Left ventricle myocardium inferior (tissue), 1 donor: Measurements from ENCODE around the gene PCAT7. TPM values are rescaled to one million over a fixed set of nuclear protein-coding genes. Genes with fewer than 3 reads are reported as not detected.

ENCODE experiments used
- DNase-seq: peaks from one replicate; pipeline ENCODE4 v3.0.0-alpha.2; 2020
- H3K27ac ChIP-seq: fragments of 200-600 bp; replicated peaks from 2 replicates; pipeline ENCODE4 v1.8.0; 2021
- H3K27me3 ChIP-seq: fragments of 200-600 bp; 2 replicates; pipeline ENCODE4 v1.8.0; 2021; ENCODE audit warnings: low read depth
- H3K36me3 ChIP-seq: fragments of 200-600 bp; 2 replicates; pipeline ENCODE4 v1.8.0; 2021
- H3K4me1 ChIP-seq: fragments of 200-600 bp; 2 replicates; pipeline ENCODE4 v1.8.0; 2021
- H3K4me3 ChIP-seq: fragments of 200-600 bp; 2 replicates; pipeline ENCODE4 v1.8.0; 2021; ENCODE audit warnings: mild to moderate bottlenecking, moderate library complexity
- H3K9me3 ChIP-seq: fragments of 200-600 bp; replicated peaks from 2 replicates; pipeline ENCODE4 v1.8.0; 2021
- intact Hi-C: fragments of 100-400 bp; cut with micrococcal nuclease; formaldehyde crosslinking; loops from one replicate; pipeline ENCODE4 v1.11.0; 2022
- total RNA-seq: library from RNA; stranded (reverse); fragmentation: NEBNext Ultra II Directional; extraction: Animal tissue kit (Norgen Biotek cat#: 25700); gene quantifications from one replicate; pipeline ENCODE4 v1.2.1, GENCODE V29; 2021
- TF ChIP-seq, protein P1 (sequence below): fragments of 200-600 bp; IDR thresholded peaks from 2 replicates; pipeline ENCODE4 v1.8.0; 2021; ENCODE audit warnings: antibody characterized with exemption, mild to moderate bottlenecking, borderline replicate concordance
- donor health status: DM: no; HTN: yes; CAD: no; lungs with severe emphysema.

PCAT7 gene
- total RNA-seq, 1 donor from 2014 or later: not detected

GRCh38 chr9:94514722-94515121 is 40.2 kb upstream of the PCAT7 start:
- TF ChIP-seq, protein P1, sequence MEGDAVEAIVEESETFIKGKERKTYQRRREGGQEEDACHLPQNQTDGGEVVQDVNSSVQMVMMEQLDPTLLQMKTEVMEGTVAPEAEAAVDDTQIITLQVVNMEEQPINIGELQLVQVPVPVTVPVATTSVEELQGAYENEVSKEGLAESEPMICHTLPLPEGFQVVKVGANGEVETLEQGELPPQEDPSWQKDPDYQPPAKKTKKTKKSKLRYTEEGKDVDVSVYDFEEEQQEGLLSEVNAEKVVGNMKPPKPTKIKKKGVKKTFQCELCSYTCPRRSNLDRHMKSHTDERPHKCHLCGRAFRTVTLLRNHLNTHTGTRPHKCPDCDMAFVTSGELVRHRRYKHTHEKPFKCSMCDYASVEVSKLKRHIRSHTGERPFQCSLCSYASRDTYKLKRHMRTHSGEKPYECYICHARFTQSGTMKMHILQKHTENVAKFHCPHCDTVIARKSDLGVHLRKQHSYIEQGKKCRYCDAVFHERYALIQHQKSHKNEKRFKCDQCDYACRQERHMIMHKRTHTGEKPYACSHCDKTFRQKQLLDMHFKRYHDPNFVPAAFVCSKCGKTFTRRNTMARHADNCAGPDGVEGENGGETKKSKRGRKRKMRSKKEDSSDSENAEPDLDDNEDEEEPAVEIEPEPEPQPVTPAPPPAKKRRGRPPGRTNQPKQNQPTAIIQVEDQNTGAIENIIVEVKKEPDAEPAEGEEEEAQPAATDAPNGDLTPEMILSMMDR: no peak
- no peaks in the 10 kb centered on the region for H3K27me3 ChIP-seq
- H3K4me1 ChIP-seq: no peaks in the 10 kb centered on the region

DNA sequence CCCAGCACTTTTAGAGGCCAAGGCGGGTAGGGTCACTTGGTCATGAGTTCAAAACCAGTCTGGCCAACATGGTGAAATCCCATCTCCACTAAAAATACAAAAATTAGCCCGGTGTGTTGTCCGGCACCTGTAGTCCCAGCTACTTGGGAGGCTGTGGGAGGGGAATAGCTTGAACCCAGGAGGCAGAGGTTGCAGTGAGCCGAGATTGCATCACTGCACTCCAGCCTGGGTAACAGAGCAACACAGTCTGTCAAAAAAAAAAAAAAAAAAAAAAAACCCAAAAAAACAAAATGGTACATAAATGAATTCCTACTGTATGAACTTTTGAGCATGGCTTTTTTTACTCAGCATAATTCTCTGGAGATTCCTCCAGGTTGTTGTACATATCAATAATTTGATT is 37.6 kb upstream of the PCAT7 start:
- Histone ChIP-seq H3K4me1 (no peaks in the 10 kb centered on the region), H3K9me3 (no peaks in the 10 kb centered on the region), H3K4me3 (no peak overlapping the region), H3K36me3 (no peaks in the 10 kb centered on the region), H3K27ac (no peak overlapping the region), H3K27me3 (no peaks in the 10 kb centered on the region)
- intact Hi-C loops: no loop called here
- TF ChIP-seq, protein P1: no peak
- no peak for DNase-seq

More at GRCh38 chr9:94514722-94515121, 40.2 kb upstream of the PCAT7 start:
- no peak for DNase-seq
- Histone ChIP-seq H3K27ac (no peak overlapping the region), H3K36me3 (no peaks in the 10 kb centered on the region), H3K9me3 (no peaks in the 10 kb centered on the region), H3K4me3 (no peak overlapping the region)
- intact Hi-C loops: no loop called here

DNA sequence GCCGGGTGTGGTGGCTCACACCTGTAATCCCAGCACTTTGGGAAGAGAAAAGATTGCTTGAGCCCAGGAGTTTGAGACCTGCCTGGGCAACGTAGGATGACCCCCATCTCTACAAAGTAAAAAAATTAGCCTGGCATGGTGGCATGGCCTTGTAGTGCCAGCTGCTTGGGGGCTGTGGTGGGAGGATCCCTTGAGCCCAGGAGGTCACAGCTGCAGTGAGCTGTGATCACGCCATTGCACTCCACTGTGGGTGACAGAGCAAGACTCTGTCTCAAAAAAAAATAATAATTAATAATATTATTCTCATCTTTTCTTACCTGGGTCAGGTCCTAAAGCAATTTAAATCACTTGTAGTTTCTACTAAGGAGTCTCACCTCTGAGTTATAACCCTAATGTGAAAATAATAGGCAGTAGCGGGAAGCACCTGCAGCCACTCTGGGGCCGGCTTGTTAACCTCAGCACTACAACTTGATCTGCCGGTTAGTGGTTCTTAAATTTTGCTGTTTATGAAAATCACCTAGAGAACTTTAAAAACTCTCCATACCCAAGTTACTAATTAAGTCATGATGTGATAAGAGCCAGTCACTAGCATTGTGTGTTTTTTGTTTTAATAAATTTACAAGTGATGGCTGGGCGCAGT is 29.4 kb upstream of the PCAT7 start:
- no peak overlapping the region for H3K27ac ChIP-seq
- peaks cover 4% of the 10 kb centered on the region for H3K27me3 ChIP-seq
- no peaks in the 10 kb centered on the region for H3K36me3 ChIP-seq
- H3K4me1 ChIP-seq: no peaks in the 10 kb centered on the region
- TF ChIP-seq, protein P1: no peak
- DNase-seq: no peak
- intact Hi-C loops: no loop called here
- H3K9me3 ChIP-seq: no peaks in the 10 kb centered on the region
- H3K4me3 ChIP-seq: no peak overlapping the region

GRCh38 chr9:94526271-94526670 is 28.6 kb upstream of the PCAT7 start:
- H3K4me1 ChIP-seq: no peaks in the 10 kb centered on the region
- intact Hi-C loops: no loop called here
- peaks cover 4% of the 10 kb centered on the region for H3K27me3 ChIP-seq
- no peaks in the 10 kb centered on the region for H3K9me3 ChIP-seq
- no peak overlapping the region for H3K4me3 ChIP-seq
- H3K36me3 ChIP-seq: no peaks in the 10 kb centered on the region
- TF ChIP-seq, protein P1: no peak
- no peak for DNase-seq
- no peak overlapping the region for H3K27ac ChIP-seq

GRCh38 chr9:94526951-94527350 is 27.9 kb upstream of the PCAT7 start:
- Histone ChIP-seq H3K27me3 (peaks cover 4% of the 10 kb centered on the region), H3K4me3 (no peak overlapping the region), H3K9me3 (no peaks in the 10 kb centered on the region), H3K27ac (no peak overlapping the region), H3K36me3 (no peaks in the 10 kb centered on the region), H3K4me1 (no peaks in the 10 kb centered on the region)
- TF ChIP-seq, protein P1: no peak
- intact Hi-C loops: no loop called here
- no peak for DNase-seq
